Panc1 (cell line): Measurements from ENCODE around the gene ERC2. TPM values are rescaled to one million over a fixed set of nuclear protein-coding genes. Genes with fewer than 3 reads are reported as not detected.

Experiments used
- ATAC-seq: fragments of 200-7000 bp; cut with Tn5 transposase; 2 replicates; pipeline ENCODE4 v1.9.1; 2020; ENCODE audit warnings: mild to moderate bottlenecking, moderate library complexity
- BruUV-seq: library from RNA; stranded (reverse); fragments of 400-500 nt; replicated peaks from 2 replicates; lab custom pipeline; 2021; lab: Mats Ljungman, UMichigan
- CTCF ChIA-PET: fragments of 300-600 bp; sonication (Branson Sonifier 250); formaldehyde crosslinking; loops from one replicate; lab custom pipeline; 2022; ENCODE audit warnings: antibody characterized with exemption; lab: Charles Lee
- POLR2A ChIA-PET: fragments of 300-600 bp; sonication (Branson Sonifier 250); formaldehyde crosslinking; loops from one replicate; lab custom pipeline; 2022; ENCODE audit warnings: antibody characterized with exemption; lab: Charles Lee
- DNase-seq: peaks from one replicate; pipeline ENCODE4 v3.0.0-alpha.2; 2010; ENCODE audit warnings: low read depth, low spot score
- H3K27ac ChIP-seq: 2 replicates; pipeline ENCODE4 v1.5.1; 2011; ENCODE audit warnings: mild to moderate bottlenecking, low read length, inconsistent platforms
- H3K27me3 ChIP-seq: fragments of 200-500 bp; sonication (Bioruptor generic); 2 replicates; pipeline ENCODE4 v1.6.0; 2014; ENCODE audit warnings: low read length, inconsistent platforms; ENCODE audit not compliant: control insufficient read depth, insufficient read depth
- H3K36me3 ChIP-seq: fragments of 200-500 bp; sonication (Bioruptor generic); 2 replicates; pipeline ENCODE4 v1.5.1; 2014; ENCODE audit warnings: inconsistent platforms, mild to moderate bottlenecking, low read length, moderate library complexity; ENCODE audit not compliant: control insufficient read depth, insufficient read depth
- H3K4me1 ChIP-seq: 2 replicates; pipeline ENCODE4 v1.5.1; 2011; ENCODE audit warnings: inconsistent platforms, mild to moderate bottlenecking, low read length, moderate library complexity; ENCODE audit not compliant: control insufficient read depth, insufficient read depth
- H3K4me3 ChIP-seq, 2 experiments: 2 replicates each; pipeline ENCODE4 v1.5.1; 2011 to 2012; ENCODE audit warnings: low read depth in 2 of 2, low read length in 2 of 2, mild to moderate bottlenecking in 2 of 2, inconsistent platforms in 1 of 2, moderate library complexity in 1 of 2
- H3K9me3 ChIP-seq: fragments of 200-500 bp; sonication (Bioruptor generic); 2 replicates; pipeline ENCODE4 v1.5.1; 2014; ENCODE audit warnings: low read depth, mild to moderate bottlenecking, inconsistent platforms, low read length, moderate library complexity; ENCODE audit not compliant: control insufficient read depth, insufficient read depth
- CTCF ChIP-seq: fragments of 450-650 bp; IDR thresholded peaks from 2 replicates; pipeline ENCODE4 v1.5.1; 2017; ENCODE audit warnings: mild to moderate bottlenecking
- POLR2AphosphoS5 ChIP-seq: IDR thresholded peaks from 2 replicates; pipeline ENCODE4 v1.6.1; 2012; ENCODE audit warnings: mild to moderate bottlenecking, low read depth, low read length, moderate library complexity
- REST ChIP-seq, 2 experiments: IDR thresholded peaks; 2 replicates each; pipeline ENCODE4 v1.6.1; 2011 to 2012; ENCODE audit warnings: low read depth in 2 of 2, control low read depth in 1 of 2, low read length in 1 of 2, mild to moderate bottlenecking in 1 of 2, moderate library complexity in 1 of 2; ENCODE audit not compliant: insufficient read depth in 1 of 2
- SIN3A ChIP-seq: IDR thresholded peaks from 2 replicates; pipeline ENCODE4 v1.6.1; 2012; ENCODE audit warnings: low read depth, mild to moderate bottlenecking, low read length, moderate library complexity, borderline replicate concordance; ENCODE audit not compliant: insufficient read depth
- TCF7L2 ChIP-seq: IDR thresholded peaks from 2 replicates; pipeline ENCODE4 v1.6.1; 2011; ENCODE audit warnings: mild to moderate bottlenecking, low read depth, low read length, inconsistent platforms
- in situ Hi-C: cut with HindIII; loops from 2 replicates; pipeline ENCODE4 v1.10.0; 2016; ENCODE audit warnings: low sequenced_read_pairs, low pct_unique_long_range_greater_than_20kb
- intact Hi-C: fragments of 100-400 bp; cut with micrococcal nuclease; formaldehyde crosslinking; loops from one replicate; pipeline ENCODE4 v1.10.0; 2022; ENCODE audit not compliant: unreplicated experiment
- total RNA-seq: library from RNA; stranded (reverse); gene quantifications from one replicate; pipeline ENCODE4 v1.2.1, GENCODE V29; 2021; ENCODE audit not compliant: unreplicated experiment

The ERC2 gene
- total RNA-seq, 1 experiment from 2014 or later = 0.33 TPM

GRCh38 chr3:55471084-55471483 is 997.2 kb downstream of the ERC2 start:
- in situ Hi-C loops = no loop called here

GRCh38 chr3:55469957-55470526 is 998.2 kb downstream of the ERC2 start:
- H3K27me3 ChIP-seq = no peaks in the 10 kb centered on the region
- in situ Hi-C loops (no loop called here), intact Hi-C loops (no loop called here)
- H3K36me3 ChIP-seq = no peaks in the 10 kb centered on the region
- no peaks in the 10 kb centered on the region for H3K4me1 ChIP-seq
- ATAC-seq (no peak), DNase-seq (no peak)
- no TSS peak for BruUV-seq
- no peak overlapping the region for H3K27ac ChIP-seq
- no peak for TF ChIP-seq SIN3A
- no peak for TF ChIP-seq REST (IDR thresholded peaks at IDR 0.05; ENCODE audit: insufficient read depth in 1 of 2, low read depth in 2 of 2, low read length in 1 of 2)
- TF ChIP-seq CTCF = no peak
- TF ChIP-seq TCF7L2 = no peak
- no peak for TF ChIP-seq POLR2AphosphoS5
- H3K9me3 ChIP-seq = no peaks in the 10 kb centered on the region
- H3K4me3 ChIP-seq = no peak overlapping the region
- POLR2A ChIA-PET = no interaction called here
- CTCF ChIA-PET = no interaction called here

More at GRCh38 chr3:55471084-55471483, 997.2 kb downstream of the ERC2 start:
- ATAC-seq = no peak
- ChIA-PET POLR2A (no interaction called here), CTCF (no interaction called here)
- no peaks in the 10 kb centered on the region for H3K27me3 ChIP-seq
- H3K36me3 ChIP-seq = no peaks in the 10 kb centered on the region
- H3K4me3 ChIP-seq = no peak overlapping the region
- H3K9me3 ChIP-seq = no peaks in the 10 kb centered on the region
- intact Hi-C loops = no loop called here
- TF ChIP-seq POLR2AphosphoS5 = no peak
- TF ChIP-seq CTCF = no peak
- no peak for TF ChIP-seq TCF7L2
- TF ChIP-seq REST (IDR thresholded peaks at IDR 0.05; ENCODE audit: insufficient read depth in 1 of 2, low read depth in 2 of 2, low read length in 1 of 2) = no peak
- no peak for TF ChIP-seq SIN3A
- no peaks in the 10 kb centered on the region for H3K4me1 ChIP-seq
- no peak overlapping the region for H3K27ac ChIP-seq
- no peak for DNase-seq
- no TSS peak for BruUV-seq
